ENCODE results near the gene HBP1.
A peak's percentile ranks its signal among the peaks of the same experiment; 100 is the strongest.
"Not testable (repeated sequence)": the region's sequence is repeated elsewhere in the genome, so short reads cannot be mapped to it uniquely, and the experiment has no call there.

The HBP1 gene

GRCh38 chr7:107155726-107156125 is 13.1 kb upstream of the HBP1 start:
- DNase-seq = not testable (repeated sequence)

GRCh38 chr7:107157091-107157490 is 11.7 kb upstream of the HBP1 start:
- no peak for DNase-seq

GRCh38 chr7:107158028-107158427 is 10.8 kb upstream of the HBP1 start:
- no peak for DNase-seq

- no peak for DNase-seq
Measured at GRCh38 chr7:107160389-107160788, 8.4 kb upstream of the HBP1 start.

GRCh38 chr7:107161415-107161814 is 7.4 kb upstream of the HBP1 start:
- DNase-seq = no peak

- no peak for DNase-seq
Measured at GRCh38 chr7:107162475-107162874, 6.3 kb upstream of the HBP1 start.

- no peak for DNase-seq
Measured at GRCh38 chr7:107164092-107164491, 4.7 kb upstream of the HBP1 start.

- no peak for DNase-seq
Measured at GRCh38 chr7:107165341-107165740, 3.5 kb upstream of the HBP1 start.

- DNase-seq = no peak
Measured at GRCh38 chr7:107166736-107167426, 1.9 kb upstream of the HBP1 start.

- peak; percentile 75 to 89 (median 85) for DNase-seq
Measured at GRCh38 chr7:107167483-107168232, 1.1 kb upstream of the HBP1 start.

- DNase-seq = peak; percentile 97 to 98 (median 98)
Measured at GRCh38 chr7:107169120-107170050, 582 bp downstream of the HBP1 start.

GRCh38 chr7:107170051-107170915 is 1.5 kb downstream of the HBP1 start:
- DNase-seq = peak in 2 of 4 experiments; percentile 7 to 10

GRCh38 chr7:107171496-107171895 is 2.7 kb downstream of the HBP1 start:
- no peak for DNase-seq

- no peak for DNase-seq
Measured at GRCh38 chr7:107172276-107173032, 3.7 kb downstream of the HBP1 start.

- DNase-seq = no peak
Measured at GRCh38 chr7:107173191-107173590, 4.4 kb downstream of the HBP1 start.

- DNase-seq = no peak
Measured at GRCh38 chr7:107173691-107174406, 5.0 kb downstream of the HBP1 start.

GRCh38 chr7:107179326-107180164 is 10.7 kb downstream of the HBP1 start:
- DNase-seq = no peak

- peak in 2 of 4 experiments; percentile 10 to 24 for DNase-seq
Measured at GRCh38 chr7:107180378-107180777, 11.6 kb downstream of the HBP1 start.

GRCh38 chr7:107181172-107181571 is 12.4 kb downstream of the HBP1 start:
- no peak for DNase-seq

- no peak for DNase-seq
Measured at GRCh38 chr7:107185716-107186115, 16.9 kb downstream of the HBP1 start.
